H9 (cell line): ENCODE measurements around the gene PVR. TPM values are rescaled to one million over a fixed set of nuclear protein-coding genes. Genes with fewer than 3 reads are reported as not detected.

ENCODE experiments used
- DNase-seq: peaks from one replicate; pipeline ENCODE4 v3.0.0-alpha.2; 2017
- H2AFZ ChIP-seq: one replicate; pipeline ENCODE4 v1.6.1; 2013; ENCODE audit warnings: mild to moderate bottlenecking, low read length, control low read depth, moderate library complexity
- H2AK5ac ChIP-seq: 2 replicates; pipeline ENCODE4 v1.6.1; 2013; ENCODE audit warnings: low read length, control low read depth, mixed read lengths; ENCODE audit not compliant: insufficient read length
- H2BK120ac ChIP-seq: one replicate; pipeline ENCODE4 v1.6.1; 2013; ENCODE audit warnings: low read depth, mild to moderate bottlenecking, low read length, control low read depth, inconsistent platforms; ENCODE audit not compliant: poor library complexity, severe bottlenecking
- H2BK12ac ChIP-seq: 2 replicates; pipeline ENCODE4 v1.6.1; 2013; ENCODE audit warnings: low read length, control low read depth, mixed read lengths, low read depth; ENCODE audit not compliant: insufficient read length
- H2BK15ac ChIP-seq: 2 replicates; pipeline ENCODE4 v1.6.1; 2013; ENCODE audit warnings: low read depth, low read length, control low read depth
- H2BK20ac ChIP-seq: one replicate; pipeline ENCODE4 v1.6.1; 2013; ENCODE audit warnings: low read depth, mild to moderate bottlenecking, low read length, control low read depth, inconsistent platforms; ENCODE audit not compliant: poor library complexity, severe bottlenecking
- H2BK5ac ChIP-seq: 2 replicates; pipeline ENCODE4 v1.6.1; 2013; ENCODE audit warnings: low read length, control low read depth, mixed read lengths; ENCODE audit not compliant: insufficient read length
- H3K14ac ChIP-seq: 2 replicates; pipeline ENCODE4 v1.6.1; 2013; ENCODE audit warnings: low read length, control low read depth; ENCODE audit not compliant: insufficient read depth
- H3K18ac ChIP-seq: 2 replicates; pipeline ENCODE4 v1.6.1; 2013; ENCODE audit warnings: low read depth, mild to moderate bottlenecking, mixed read lengths, low read length, control low read depth; ENCODE audit not compliant: insufficient read length
- H3K23ac ChIP-seq: 2 replicates; pipeline ENCODE4 v1.6.1; 2013; ENCODE audit warnings: low read length, control low read depth, mixed read lengths, low read depth; ENCODE audit not compliant: insufficient read length
- H3K23me2 ChIP-seq: 2 replicates; pipeline ENCODE4 v1.6.1; 2013; ENCODE audit warnings: low read depth, mild to moderate bottlenecking, mixed read lengths, low read length, control low read depth; ENCODE audit not compliant: insufficient read length, poor library complexity, severe bottlenecking
- H3K27ac ChIP-seq: 2 replicates; pipeline ENCODE4 v1.5.1; 2013; ENCODE audit warnings: low read length, control low read depth, mixed read lengths, low read depth; ENCODE audit not compliant: insufficient read length
- H3K27me3 ChIP-seq: 2 replicates; pipeline ENCODE4 v1.6.1; 2013; ENCODE audit warnings: low read length, control low read depth, inconsistent platforms; ENCODE audit not compliant: insufficient read depth
- H3K4ac ChIP-seq: 2 replicates; pipeline ENCODE4 v1.6.1; 2013; ENCODE audit warnings: low read depth, mild to moderate bottlenecking, control low read depth, inconsistent platforms, low read length, moderate library complexity
- H3K4me1 ChIP-seq: 2 replicates; pipeline ENCODE4 v1.6.1; 2013; ENCODE audit warnings: low read length, control low read depth, inconsistent platforms; ENCODE audit not compliant: insufficient read depth
- H3K4me2 ChIP-seq: 2 replicates; pipeline ENCODE4 v1.6.1; 2013; ENCODE audit warnings: low read length, control low read depth, mixed read lengths; ENCODE audit not compliant: insufficient read length, insufficient read depth
- H3K56ac ChIP-seq: 2 replicates; pipeline ENCODE4 v1.6.1; 2013; ENCODE audit warnings: low read depth, mild to moderate bottlenecking, mixed read lengths, low read length, control low read depth; ENCODE audit not compliant: insufficient read length
- H3K79me1 ChIP-seq: 2 replicates; pipeline ENCODE4 v1.6.1; 2013; ENCODE audit warnings: low read depth, mild to moderate bottlenecking, moderate library complexity, low read length, control low read depth, inconsistent platforms; ENCODE audit not compliant: insufficient read depth, poor library complexity, severe bottlenecking
- H3K79me2 ChIP-seq: 2 replicates; pipeline ENCODE4 v1.6.1; 2013; ENCODE audit warnings: low read length, control low read depth, inconsistent platforms; ENCODE audit not compliant: insufficient read depth
- H3K9ac ChIP-seq: 2 replicates; pipeline ENCODE4 v1.6.1; 2013; ENCODE audit warnings: low read length, control low read depth, mixed read lengths; ENCODE audit not compliant: insufficient read length; ENCODE audit errors: extremely low read depth
- H3K9me3 ChIP-seq: one replicate; pipeline ENCODE4 v1.6.1; 2013; ENCODE audit warnings: low read depth, low read length, inconsistent platforms; ENCODE audit not compliant: control insufficient read depth
- H3T11ph ChIP-seq: one replicate; pipeline ENCODE4 v1.6.1; 2013; ENCODE audit warnings: mild to moderate bottlenecking, low read length, control low read depth, inconsistent platforms
- H4K20me1 ChIP-seq: one replicate; pipeline ENCODE4 v1.6.1; 2013; ENCODE audit not compliant: control insufficient read depth, insufficient read length, insufficient read depth
- H4K5ac ChIP-seq: 2 replicates; pipeline ENCODE4 v1.6.1; 2013; ENCODE audit warnings: low read depth, mild to moderate bottlenecking, mixed read lengths, low read length, control low read depth; ENCODE audit not compliant: insufficient read length
- H4K8ac ChIP-seq: replicated peaks from 2 replicates; pipeline ENCODE4 v1.6.1; 2013; ENCODE audit warnings: low read length, control low read depth, mixed read lengths, low read depth; ENCODE audit not compliant: insufficient read length
- H4K91ac ChIP-seq: 2 replicates; pipeline ENCODE4 v1.6.1; 2013; ENCODE audit warnings: low read depth, mild to moderate bottlenecking, moderate library complexity, mixed read lengths, low read length, control low read depth; ENCODE audit not compliant: insufficient read length
- H3K27ac Mint-ChIP-seq, 3 experiments: 2 replicates in 2 of 3; 3 replicates in 1 of 3; pipeline ENCODE4 v1.8.0; 2020 to 2021; ENCODE audit warnings: mixed read lengths in 3 of 3, mild to moderate bottlenecking in 1 of 3, moderate library complexity in 1 of 3
- H3K27me3 Mint-ChIP-seq: 2 replicates; pipeline ENCODE4 v1.8.0; 2021; ENCODE audit warnings: low read depth, mild to moderate bottlenecking, moderate library complexity, mixed read lengths
- H3K36me3 Mint-ChIP-seq, 3 experiments: 2 replicates in 2 of 3; 3 replicates in 1 of 3; pipeline ENCODE4 v1.8.0; 2020 to 2021; ENCODE audit warnings: low read depth in 3 of 3, mixed read lengths in 3 of 3; ENCODE audit not compliant: insufficient read depth in 1 of 3
- H3K4me1 Mint-ChIP-seq, 2 experiments: 2 replicates each; pipeline ENCODE4 v1.8.0; 2020; ENCODE audit warnings: mixed read lengths in 2 of 2
- H3K4me3 Mint-ChIP-seq, 2 experiments: 2 replicates in 1 of 2; 3 replicates in 1 of 2; pipeline ENCODE4 v1.8.0; 2020 to 2021; ENCODE audit warnings: mild to moderate bottlenecking in 2 of 2, mixed read lengths in 2 of 2, moderate library complexity in 1 of 2
- H3K9me3 Mint-ChIP-seq, 2 experiments: 2 replicates in 1 of 2; 3 replicates in 1 of 2; pipeline ENCODE4 v1.8.0; 2020; ENCODE audit warnings: mild to moderate bottlenecking in 2 of 2, mixed read lengths in 2 of 2, moderate library complexity in 1 of 2
- CTCF ChIP-seq: fragments of 200-600 bp; sonication (generic); conservative IDR thresholded peaks from 3 replicates; pipeline ENCODE4 v1.8.0; 2021; ENCODE audit warnings: antibody characterized with exemption, mild to moderate bottlenecking
- WGBS: extraction: QIAGEN DNeasy Blood & Tissue Kit; methylation state at CpG from one replicate; pipeline ENCODE4 v1.1.7; 2013; ENCODE audit warnings: missing lambda C conversion rate, low lambda C conversion rate, mixed read lengths; ENCODE audit not compliant: insufficient read length; ENCODE audit errors: extremely low coverage; 5-methylcytosine and 5-hydroxymethylcytosine counted together
- total RNA-seq: library from RNA; stranded (reverse); gene quantifications from 2 replicates; pipeline ENCODE4 v1.2.1, GENCODE V29; 2021

The PVR gene
- total RNA-seq, 1 experiment from 2014 or later, result 29.2 TPM

GRCh38 chr19:44623626-44624025 lies 20.1 kb upstream of the PVR start:
- no peak overlapping the region for H2AK5ac ChIP-seq
- H3K79me2 ChIP-seq, result no peaks in the 10 kb centered on the region
- no CpG with 5 or more reads among the region's 4 CpGs for WGBS

More at GRCh38 chr19:44623626-44624025, 20.1 kb upstream of the PVR start:
- Histone ChIP-seq H2BK120ac (no peak overlapping the region), H3K4ac (no peak overlapping the region), H3K4me1 (no peaks in the 10 kb centered on the region), H2AFZ (no peak overlapping the region), H4K8ac (no peak overlapping the region), H2BK5ac (no peak overlapping the region), H3K4me2 (no peak overlapping the region), H3T11ph (no peak overlapping the region), H3K18ac (no peak overlapping the region), H3K14ac (no peak overlapping the region), H3K9me3 (no peaks in the 10 kb centered on the region), H3K79me1 (no peaks in the 10 kb centered on the region), H3K27ac (no peak overlapping the region), H2BK20ac (no peak overlapping the region), H3K27me3 (no peaks in the 10 kb centered on the region), H3K9ac (no peak overlapping the region), H4K91ac (no peak overlapping the region), H2BK12ac (no peak overlapping the region), H2BK15ac (no peak overlapping the region), H3K23me2 (no peaks in the 10 kb centered on the region), H3K23ac (no peak overlapping the region), H4K20me1 (no peaks in the 10 kb centered on the region), H4K5ac (no peak overlapping the region), H3K56ac (no peak overlapping the region)
- Mint-ChIP-seq H3K9me3 (no peaks in the 10 kb centered on the region), H3K4me1 (peaks cover 0 to 4% of the 10 kb centered on the region in 2 experiments; a peak in 1 of 4 replicates), H3K27ac (no peak overlapping the region), H3K4me3 (no peak overlapping the region), H3K27me3 (peaks cover 2% of the 10 kb centered on the region), H3K36me3 (peaks cover 0 to 6% (median 0%) of the 10 kb centered on the region in 3 experiments; a peak in 2 of 7 replicates)
- TF ChIP-seq CTCF, result no peak
- no peak for DNase-seq
